ENCODE results near the gene MGAT5B. TPM values are rescaled to one million over a fixed set of nuclear protein-coding genes. Genes with fewer than 3 reads are reported as not detected.

MGAT5B gene
- total and polyA plus RNA-seq, 10 of the 15 experiments (the other 5 are each of a cell fraction or from before 2014, with no cell fraction given): 0.13 TPM; not detected in 9

GRCh38 chr17:76929148-76929547, 60.9 kb downstream of the MGAT5B start:
- in situ Hi-C loops (cut with MboI) (no loop called here), intact Hi-C loops (cut with micrococcal nuclease; ENCODE audit: unreplicated experiment) (no loop called here)
- Histone ChIP-seq H3K9me3 (replicated peaks; ENCODE audit: control insufficient read depth, insufficient read depth, low read length) (no peaks in the 10 kb centered on the region), H4K20me1 (ENCODE audit: control insufficient read depth, insufficient read depth) (no peaks in the 10 kb centered on the region), H3K4me1 (ENCODE audit: control insufficient read depth, insufficient read depth, low read length) (no peaks in the 10 kb centered on the region), H3K9ac (ENCODE audit: control insufficient read depth, insufficient read depth, low read length) (no peak overlapping the region), H3K27me3 (replicated peaks in 1 of 2; ENCODE audit: control insufficient read depth in 2 of 2, insufficient read depth in 2 of 2, low read length in 1 of 2) (peaks cover 0 to 2% of the 10 kb centered on the region in 2 experiments; a peak in 3 of 4 replicates), H3K4me3 (no peak overlapping the region), H3K79me2 (ENCODE audit: control insufficient read depth, insufficient read depth, low read length) (no peaks in the 10 kb centered on the region), H2AFZ (ENCODE audit: control insufficient read depth, low read depth, low read length) (no peak overlapping the region), H3K36me3 (ENCODE audit: control insufficient read depth in 2 of 2, insufficient read depth in 2 of 2, low read length in 1 of 2) (no peaks in the 10 kb centered on the region), H3K4me2 (ENCODE audit: control insufficient read depth, insufficient read depth) (no peak overlapping the region), H3K27ac (ENCODE audit: control insufficient read depth, insufficient read depth) (no peak overlapping the region)
- FAIRE-seq (no peak), ATAC-seq (no peak), DNase-seq (ENCODE audit: low read depth, low spot score) (no peak)
- CTCF ChIA-PET: interaction anchor here (0.6 kb wide), 1 partner anchor 382 kb away, joined by 3 read pairs; no protein-coding TSS in a partner anchor
- 22% methylated on average over 3 of the region's 3 CpGs for WGBS (ENCODE audit: insufficient coverage, insufficient replicate concordance, low lambda C conversion rate, missing lambda C conversion rate)
- no TSS peak for BruUV-seq (replicated peaks)
- POLR2A ChIA-PET: no interaction called here
- RAD21 ChIA-PET (ENCODE audit: unreplicated experiment): no interaction called here
- SMC1A ChIA-PET (ENCODE audit: uncharacterized antibody, unreplicated experiment): no interaction called here
- TF ChIP-seq HDGF (IDR thresholded peaks at IDR 0.05) (no peak), NR2F1 (conservative IDR thresholded peaks at IDR 0.05) (no peak), SMAD1 (IDR thresholded peaks at IDR 0.05; ENCODE audit: low read depth, partially characterized antibody) (no peak), CREB1 (IDR thresholded peaks at IDR 0.05; ENCODE audit: low read depth) (no peak), ZSCAN29 (IDR thresholded peaks at IDR 0.05) (no peak), ZBTB11 (CRISPR knock-in tag; IDR thresholded peaks at IDR 0.05) (no peak), MTA3 (IDR thresholded peaks at IDR 0.05; ENCODE audit: borderline replicate concordance, low read length) (no peak), IKZF2 (IDR thresholded peaks at IDR 0.05) (no peak), EGR1 (IDR thresholded peaks at IDR 0.05; ENCODE audit: borderline replicate concordance in 1 of 2, low read depth in 2 of 2, low read length in 2 of 2) (no peak), STAT3 (IDR thresholded peaks at IDR 0.05; ENCODE audit: low read depth, low read length) (no peak), BCLAF1 (IDR thresholded peaks at IDR 0.05) (no peak), KLF5 (IDR thresholded peaks at IDR 0.05; ENCODE audit: partially characterized antibody) (no peak), TCF12 (IDR thresholded peaks at IDR 0.05; ENCODE audit: low read depth, low read length) (no peak), CBX5 (IDR thresholded peaks at IDR 0.05; ENCODE audit: low read depth) (no peak), SIX5 (IDR thresholded peaks at IDR 0.05; ENCODE audit: low read depth, low read length, severe bottlenecking) (no peak), ASH2L (IDR thresholded peaks at IDR 0.05; ENCODE audit: borderline replicate concordance, low read depth) (no peak)
